Ishikawa (cell line): Measurements from ENCODE around the gene KRTAP10-7.

Experiments
- CEBPB ChIP-seq: IDR thresholded peaks from 2 replicates; pipeline ENCODE4 v1.6.1; 2012
- CREB1 ChIP-seq: IDR thresholded peaks from 2 replicates; pipeline ENCODE4 v1.6.1; 2012; ENCODE audit warnings: low read depth
- EGR1 ChIP-seq: IDR thresholded peaks from 2 replicates; pipeline ENCODE4 v1.6.1; 2012
- EP300 ChIP-seq: IDR thresholded peaks from 2 replicates; pipeline ENCODE4 v1.6.1; 2012; ENCODE audit warnings: borderline replicate concordance
- FOXM1 ChIP-seq: IDR thresholded peaks from 2 replicates; pipeline ENCODE4 v1.6.1; 2012; ENCODE audit warnings: low read depth, borderline replicate concordance
- NFIC ChIP-seq: IDR thresholded peaks from 2 replicates; pipeline ENCODE4 v1.6.1; 2012
- RAD21 ChIP-seq: IDR thresholded peaks from 2 replicates; pipeline ENCODE4 v1.6.1; 2012; ENCODE audit warnings: low read depth
- TAF1 ChIP-seq: IDR thresholded peaks from 2 replicates; pipeline ENCODE4 v1.6.1; 2012; ENCODE audit warnings: low read depth, mild to moderate bottlenecking
- TCF12 ChIP-seq: IDR thresholded peaks from 2 replicates; pipeline ENCODE4 v1.6.1; 2012; ENCODE audit warnings: low read depth
- TEAD4 ChIP-seq: IDR thresholded peaks from 2 replicates; pipeline ENCODE4 v1.6.1; 2012
- YY1 ChIP-seq: IDR thresholded peaks from 2 replicates; pipeline ENCODE4 v1.6.1; 2012; ENCODE audit warnings: low read depth
- ZBTB7A ChIP-seq: IDR thresholded peaks from 2 replicates; pipeline ENCODE4 v1.6.1; 2012; ENCODE audit warnings: low read depth
- TF ChIP-seq, protein P1 (sequence below): IDR thresholded peaks from 2 replicates; pipeline ENCODE4 v1.6.1; 2012
- TF ChIP-seq, protein P2 (sequence below): IDR thresholded peaks from 2 replicates; pipeline ENCODE4 v1.6.1; 2012
- TF ChIP-seq, protein P3 (sequence below): IDR thresholded peaks from 2 replicates; pipeline ENCODE4 v1.6.1; 2012; ENCODE audit warnings: low read depth, mild to moderate bottlenecking

The KRTAP10-7 gene

GRCh38 chr21:44590897-44591800, 9.2 kb upstream of the KRTAP10-7 start:
- 0 out of 2 replicates have a peak, but pooled peaks have one; percentile 25 for TF ChIP-seq EP300

DNA sequence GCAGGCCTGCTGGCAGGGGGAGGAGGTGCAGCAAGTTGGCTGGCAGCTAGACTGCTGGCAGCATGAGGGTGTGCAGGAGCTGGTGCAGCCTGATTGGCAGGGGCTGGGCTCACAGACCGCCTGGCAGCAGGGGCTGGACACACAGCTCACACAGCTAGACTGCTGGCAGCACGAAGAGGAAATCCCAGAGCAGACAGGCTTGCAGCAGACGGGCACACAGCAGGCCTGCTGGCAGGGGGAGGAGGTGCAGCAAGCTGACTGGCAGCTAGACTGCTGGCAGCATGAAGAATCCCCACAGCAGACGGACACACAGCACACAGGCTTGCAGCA, 8.6 kb upstream of the KRTAP10-7 start:
- TF ChIP-seq NFIC = peak; percentile 45

- TF ChIP-seq, protein P1, sequence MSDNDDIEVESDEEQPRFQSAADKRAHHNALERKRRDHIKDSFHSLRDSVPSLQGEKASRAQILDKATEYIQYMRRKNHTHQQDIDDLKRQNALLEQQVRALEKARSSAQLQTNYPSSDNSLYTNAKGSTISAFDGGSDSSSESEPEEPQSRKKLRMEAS = no peak
- no peak for TF ChIP-seq RAD21
- TF ChIP-seq YY1 = peak; percentile 59; the same call in 1 of the 2 replicates
- TF ChIP-seq CREB1 = no peak
- TF ChIP-seq NFIC = no peak
These were observed 7.7 kb upstream of the KRTAP10-7 start, which contains the start of gene KRTAP10-6 for GRCh38 chr21:44592446-44593311. Gene KRTAP10-6 (minus strand): TSS chr21:44592505. CDS start chr21:44592484, 21 bp downstream.

GRCh38 chr21:44593598-44594405, 6.6 kb upstream of the KRTAP10-7 start:
- no peak for TF ChIP-seq TCF12
- TF ChIP-seq, protein P1 = 0 out of 2 replicates have a peak, but pooled peaks have one; percentile 14
- TF ChIP-seq ZBTB7A = no peak; the same call in 1 of the 2 replicates
- TF ChIP-seq YY1 = no peak
- no peak for TF ChIP-seq CREB1
- TF ChIP-seq FOXM1 = no peak

GRCh38 chr21:44594406-44594916, 5.9 kb upstream of the KRTAP10-7 start:
- TF ChIP-seq TEAD4 (no peak), NFIC (no peak), TAF1 (no peak), FOXM1 (no peak), EGR1 (no peak), TCF12 (no peak), CEBPB (no peak), CREB1 (no peak), RAD21 (no peak), YY1 (no peak), EP300 (no peak), ZBTB7A (no peak)
- TF ChIP-seq, protein P2, sequence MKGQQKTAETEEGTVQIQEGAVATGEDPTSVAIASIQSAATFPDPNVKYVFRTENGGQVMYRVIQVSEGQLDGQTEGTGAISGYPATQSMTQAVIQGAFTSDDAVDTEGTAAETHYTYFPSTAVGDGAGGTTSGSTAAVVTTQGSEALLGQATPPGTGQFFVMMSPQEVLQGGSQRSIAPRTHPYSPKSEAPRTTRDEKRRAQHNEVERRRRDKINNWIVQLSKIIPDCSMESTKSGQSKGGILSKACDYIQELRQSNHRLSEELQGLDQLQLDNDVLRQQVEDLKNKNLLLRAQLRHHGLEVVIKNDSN = no peak
- TF ChIP-seq, protein P3, sequence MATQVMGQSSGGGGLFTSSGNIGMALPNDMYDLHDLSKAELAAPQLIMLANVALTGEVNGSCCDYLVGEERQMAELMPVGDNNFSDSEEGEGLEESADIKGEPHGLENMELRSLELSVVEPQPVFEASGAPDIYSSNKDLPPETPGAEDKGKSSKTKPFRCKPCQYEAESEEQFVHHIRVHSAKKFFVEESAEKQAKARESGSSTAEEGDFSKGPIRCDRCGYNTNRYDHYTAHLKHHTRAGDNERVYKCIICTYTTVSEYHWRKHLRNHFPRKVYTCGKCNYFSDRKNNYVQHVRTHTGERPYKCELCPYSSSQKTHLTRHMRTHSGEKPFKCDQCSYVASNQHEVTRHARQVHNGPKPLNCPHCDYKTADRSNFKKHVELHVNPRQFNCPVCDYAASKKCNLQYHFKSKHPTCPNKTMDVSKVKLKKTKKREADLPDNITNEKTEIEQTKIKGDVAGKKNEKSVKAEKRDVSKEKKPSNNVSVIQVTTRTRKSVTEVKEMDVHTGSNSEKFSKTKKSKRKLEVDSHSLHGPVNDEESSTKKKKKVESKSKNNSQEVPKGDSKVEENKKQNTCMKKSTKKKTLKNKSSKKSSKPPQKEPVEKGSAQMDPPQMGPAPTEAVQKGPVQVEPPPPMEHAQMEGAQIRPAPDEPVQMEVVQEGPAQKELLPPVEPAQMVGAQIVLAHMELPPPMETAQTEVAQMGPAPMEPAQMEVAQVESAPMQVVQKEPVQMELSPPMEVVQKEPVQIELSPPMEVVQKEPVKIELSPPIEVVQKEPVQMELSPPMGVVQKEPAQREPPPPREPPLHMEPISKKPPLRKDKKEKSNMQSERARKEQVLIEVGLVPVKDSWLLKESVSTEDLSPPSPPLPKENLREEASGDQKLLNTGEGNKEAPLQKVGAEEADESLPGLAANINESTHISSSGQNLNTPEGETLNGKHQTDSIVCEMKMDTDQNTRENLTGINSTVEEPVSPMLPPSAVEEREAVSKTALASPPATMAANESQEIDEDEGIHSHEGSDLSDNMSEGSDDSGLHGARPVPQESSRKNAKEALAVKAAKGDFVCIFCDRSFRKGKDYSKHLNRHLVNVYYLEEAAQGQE = no peak
- TF ChIP-seq, protein P1 = no peak

DNA sequence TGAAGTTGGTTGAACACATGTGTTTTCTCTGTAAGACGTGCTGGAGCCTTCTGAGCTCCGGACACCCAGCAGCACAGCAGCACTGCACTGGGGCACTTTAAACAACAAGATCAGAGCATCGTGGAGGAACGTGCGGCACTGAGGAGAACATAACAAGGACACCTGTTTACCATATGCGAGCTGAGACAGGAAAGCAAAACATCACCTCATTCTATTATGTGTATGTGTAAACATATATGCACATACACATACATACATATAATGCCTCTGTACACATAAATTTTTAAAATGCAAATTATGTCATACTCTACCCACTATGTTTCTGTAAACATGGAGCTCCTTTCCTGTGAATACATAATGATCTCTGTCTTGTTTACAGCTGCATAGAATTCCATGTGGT, 4.9 kb upstream of the KRTAP10-7 start:
- no peak for TF ChIP-seq YY1
- no peak for TF ChIP-seq FOXM1
- no peak for TF ChIP-seq EP300
- TF ChIP-seq TEAD4 = no peak
- TF ChIP-seq, protein P3 = no peak
- TF ChIP-seq, protein P1 = no peak
- TF ChIP-seq, protein P2 = no peak
- no peak for TF ChIP-seq CREB1
- no peak for TF ChIP-seq TAF1
- no peak for TF ChIP-seq RAD21
- TF ChIP-seq TCF12 = no peak
- no peak for TF ChIP-seq CEBPB
- TF ChIP-seq NFIC = no peak
- TF ChIP-seq ZBTB7A = no peak
- TF ChIP-seq EGR1 = no peak
